HCT116 (cell line): ENCODE results near the gene EPHA10. TPM values are rescaled to one million over a fixed set of nuclear protein-coding genes. Genes with fewer than 3 reads are reported as not detected.

Source experiments
- ATAC-seq: fragments of 200-7000 bp; cut with Tn5 transposase; 2 replicates; pipeline ENCODE4 v1.9.1; 2020; ENCODE audit warnings: mild to moderate bottlenecking, moderate library complexity
- BruUV-seq: library from RNA; stranded (reverse); fragments of 400-500 nt; replicated peaks from 2 replicates; lab custom pipeline; 2021; lab: Mats Ljungman, UMichigan
- CTCF ChIA-PET: fragments of 300-600 bp; sonication (Branson Sonifier 250); formaldehyde crosslinking; loops from one replicate; lab custom pipeline; 2021; ENCODE audit warnings: antibody characterized with exemption; lab: Charles Lee
- POLR2A ChIA-PET: fragments of 300-600, 350-600 bp; sonication (Branson Sonifier 250); formaldehyde crosslinking; loops from one replicate; lab custom pipeline; 2021; ENCODE audit warnings: antibody characterized with exemption; lab: Charles Lee
- RAD21 ChIA-PET, 2 experiments: fragments of 300-600 bp; sonication (Branson Sonifier 250); formaldehyde crosslinking; loops; one replicate each; lab custom pipeline; 2023; ENCODE audit warnings: low total read pairs in 2 of 2; ENCODE audit not compliant: uncharacterized antibody in 2 of 2, unreplicated experiment in 2 of 2, low non-redundant PET in 1 of 2; lab: Charles Lee
- DNase-seq: peaks from one replicate; pipeline ENCODE4 v3.0.0-alpha.2; 2010; ENCODE audit warnings: low read depth, low spot score
- H2AFZ ChIP-seq: fragments of 200-600 bp; shearing (Covaris generic), sonication (generic); 2 replicates; pipeline ENCODE4 v1.6.1; 2017; ENCODE audit warnings: low read depth, mixed run types, mixed read lengths, antibody characterized with exemption, low read length; ENCODE audit not compliant: poor library complexity, severe bottlenecking
- H3K27ac ChIP-seq: 2 replicates; pipeline ENCODE4 v1.5.1; 2012; ENCODE audit warnings: low read depth, low read length
- H3K27me3 ChIP-seq: fragments of 200-600 bp; sonication (generic); 2 replicates; pipeline ENCODE4 v1.6.1; 2016; ENCODE audit warnings: mixed run types, low read length, mixed read lengths; ENCODE audit not compliant: insufficient read depth
- H3K36me3 ChIP-seq, 2 experiments: fragments of 200-500 bp in 1 of 2; fragments of 200-600 bp in 1 of 2; sonication (Bioruptor generic) in 1 of 2; sonication (generic) in 1 of 2; 2 replicates each; pipeline versions ENCODE4 v1.5.1 to v1.6.1; 2014 to 2016; ENCODE audit warnings: low read length in 2 of 2, inconsistent platforms in 1 of 2, mixed read lengths in 1 of 2, mixed run types in 1 of 2; ENCODE audit not compliant: insufficient read depth in 2 of 2, control insufficient read depth in 1 of 2
- H3K4me1 ChIP-seq, 2 experiments: fragments of 200-600 bp in 1 of 2; sonication (generic) in 1 of 2; 2 replicates each; pipeline versions ENCODE4 v1.5.1 to v1.6.1; 2012 to 2017; ENCODE audit warnings: low read length in 2 of 2, inconsistent platforms in 1 of 2, mild to moderate bottlenecking in 1 of 2, mixed read lengths in 1 of 2, mixed run types in 1 of 2, moderate library complexity in 1 of 2; ENCODE audit not compliant: insufficient read depth in 2 of 2, control insufficient read depth in 1 of 2
- H3K4me2 ChIP-seq: fragments of 200-600 bp; sonication (generic); 2 replicates; pipeline ENCODE4 v1.6.1; 2017; ENCODE audit warnings: mixed run types, low read length, mixed read lengths
- H3K4me3 ChIP-seq, 2 experiments: fragments of 200-600 bp in 1 of 2; sonication (generic) in 1 of 2; replicated peaks in 1 of 2; 2 replicates each; pipeline ENCODE4 v1.5.1; 2011 to 2016; ENCODE audit warnings: low read length in 2 of 2, control low read depth in 1 of 2, low read depth in 1 of 2, mild to moderate bottlenecking in 1 of 2, mixed read lengths in 1 of 2, mixed run types in 1 of 2
- H3K79me2 ChIP-seq: fragments of 200-600 bp; sonication (generic); 2 replicates; pipeline ENCODE4 v1.6.1; 2017; ENCODE audit warnings: mild to moderate bottlenecking, mixed run types, low read length, moderate library complexity, mixed read lengths; ENCODE audit not compliant: insufficient read depth
- H3K9ac ChIP-seq: fragments of 200-600 bp; sonication (generic); 2 replicates; pipeline ENCODE4 v1.6.1; 2016; ENCODE audit warnings: low read length, mixed read lengths
- H3K9me2 ChIP-seq: fragments of 200-600 bp; sonication (generic), shearing (Covaris generic); 2 replicates; pipeline ENCODE4 v1.6.1; 2017; ENCODE audit warnings: mixed run types, mild to moderate bottlenecking, moderate library complexity; ENCODE audit not compliant: insufficient read depth
- H3K9me3 ChIP-seq, 2 experiments: fragments of 200-500 bp in 1 of 2; fragments of 200-600 bp in 1 of 2; sonication (Bioruptor generic) in 1 of 2; sonication (generic) in 1 of 2; 2 replicates each; pipeline ENCODE4 v1.6.1; 2014 to 2017; ENCODE audit warnings: low read length in 2 of 2, mixed read lengths in 2 of 2, inconsistent platforms in 1 of 2, low read depth in 1 of 2, mild to moderate bottlenecking in 1 of 2, mixed run types in 1 of 2, moderate library complexity in 1 of 2; ENCODE audit not compliant: control insufficient read depth in 1 of 2, insufficient read depth in 1 of 2
- H4K20me1 ChIP-seq: fragments of 200-600 bp; sonication (generic), shearing (Covaris generic); 2 replicates; pipeline ENCODE4 v1.6.1; 2017; ENCODE audit warnings: mixed run types, mild to moderate bottlenecking, moderate library complexity; ENCODE audit not compliant: insufficient read depth
- ATF3 ChIP-seq: IDR thresholded peaks from 2 replicates; pipeline ENCODE4 v1.6.1; 2012
- CBX3 ChIP-seq: IDR thresholded peaks from 2 replicates; pipeline ENCODE4 v1.6.1; 2012; ENCODE audit warnings: low read depth
- CEBPB ChIP-seq: IDR thresholded peaks from 2 replicates; pipeline ENCODE4 v1.6.1; 2012; ENCODE audit warnings: low read depth
- CTCF ChIP-seq, 3 experiments: fragments of 200-600 bp in 1 of 3; sonication (generic) in 1 of 3; IDR thresholded peaks in 2 of 3; conservative IDR thresholded peaks in 1 of 3; 2 replicates each; pipeline ENCODE4 v1.5.1; 2012 to 2017; ENCODE audit warnings: low read depth in 2 of 3, low read length in 2 of 3, antibody characterized with exemption in 1 of 3, borderline replicate concordance in 1 of 3, control low read depth in 1 of 3, mild to moderate bottlenecking in 1 of 3, mixed read lengths in 1 of 3, mixed run types in 1 of 3, moderate library complexity in 1 of 3; ENCODE audit not compliant: insufficient read depth in 1 of 3
- ELF1 ChIP-seq: IDR thresholded peaks from 2 replicates; pipeline ENCODE4 v1.6.1; 2012; ENCODE audit warnings: low read depth, borderline replicate concordance
- FOSL1 ChIP-seq: IDR thresholded peaks from 2 replicates; pipeline ENCODE4 v1.6.1; 2012; ENCODE audit warnings: low read depth
- POLR2AphosphoS5 ChIP-seq: IDR thresholded peaks from 2 replicates; pipeline ENCODE4 v1.6.1; 2011; ENCODE audit warnings: mild to moderate bottlenecking, low read depth, low read length, moderate library complexity
- RAD21 ChIP-seq: IDR thresholded peaks from 2 replicates; pipeline ENCODE4 v1.6.1; 2012; ENCODE audit warnings: low read depth, mild to moderate bottlenecking
- REST ChIP-seq: IDR thresholded peaks from 2 replicates; pipeline ENCODE4 v1.6.1; 2012; ENCODE audit warnings: low read depth
- TCF7L2 ChIP-seq: IDR thresholded peaks from 2 replicates; pipeline ENCODE4 v1.7.0; 2011; ENCODE audit warnings: borderline replicate concordance, inconsistent platforms; ENCODE audit not compliant: insufficient read depth, insufficient read length; ENCODE audit errors: extremely low read depth
- YY1 ChIP-seq: IDR thresholded peaks from 2 replicates; pipeline ENCODE4 v1.6.1; 2011; ENCODE audit warnings: low read length, low read depth, moderate library complexity, mild to moderate bottlenecking; ENCODE audit not compliant: insufficient replicate concordance; ENCODE audit errors: extremely low read depth
- ZFX ChIP-seq: fragments of 450-650 bp; IDR thresholded peaks from 2 replicates; pipeline ENCODE4 v1.6.1; 2017
- ZNF274 ChIP-seq: fragments of 200-500 bp; sonication (Bioruptor generic); IDR thresholded peaks from 2 replicates; pipeline ENCODE4 v1.6.1; 2014; ENCODE audit warnings: mild to moderate bottlenecking, low read depth, low read length, inconsistent platforms
- intact Hi-C: fragments of 100-400 bp; cut with micrococcal nuclease; formaldehyde crosslinking; loops from 2 replicates; pipeline ENCODE4 v1.10.0; 2022
- total RNA-seq: library from RNA; stranded (reverse); gene quantifications from one replicate; pipeline ENCODE4 v1.2.1, GENCODE V29; 2021; ENCODE audit not compliant: unreplicated experiment
- TF ChIP-seq, protein P1 (sequence below): IDR thresholded peaks from 2 replicates; pipeline ENCODE4 v1.6.1; 2012

Gene EPHA10
- total RNA-seq, 1 experiment from 2014 or later, result 6.5 TPM

DNA sequence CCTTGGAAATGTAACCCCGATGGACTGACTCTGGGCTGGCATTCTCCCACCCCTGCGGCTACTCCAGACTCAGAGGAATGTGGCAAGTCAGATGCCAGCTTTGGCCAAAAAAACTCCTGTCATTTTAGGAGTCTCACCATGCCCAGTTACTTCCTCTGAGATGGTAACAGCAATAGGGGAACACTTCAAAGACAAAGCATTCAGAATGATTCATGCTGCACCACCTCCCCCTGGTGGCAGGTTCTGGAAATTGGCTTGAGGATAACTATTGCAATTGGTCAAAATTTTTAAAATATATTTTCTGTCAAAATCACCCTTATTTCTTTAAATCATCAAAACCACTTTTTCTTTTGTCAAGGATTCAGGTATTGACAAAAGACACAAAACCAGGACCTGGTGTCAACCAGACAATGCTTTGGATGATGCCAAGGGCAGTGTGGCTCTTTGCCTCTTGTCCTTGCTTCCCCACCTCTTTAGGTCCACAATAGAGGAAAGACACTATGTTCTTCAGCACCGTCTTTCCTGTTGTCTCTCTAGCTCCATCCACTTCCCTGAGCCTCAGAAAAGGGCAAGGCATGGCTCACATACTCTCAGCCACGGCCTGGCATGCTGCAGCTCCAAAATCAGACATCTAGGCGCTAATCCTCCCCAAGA is 82.5 kb downstream of the EPHA10 start:
- ATAC-seq (peak; percentile 80), DNase-seq (peak; percentile 38)
- no peak overlapping the region for H3K9ac ChIP-seq
- TSS peak; percentile 12 for BruUV-seq
- no peak overlapping the region for H3K27ac ChIP-seq
- H3K9me2 ChIP-seq, result no peaks in the 10 kb centered on the region
- 0 out of 2 replicates have a peak, but pooled peaks cover 3% of the 10 kb centered on the region for H3K79me2 ChIP-seq
- H2AFZ ChIP-seq, result no peak overlapping the region
- H3K4me2 ChIP-seq, result no peak overlapping the region
- H4K20me1 ChIP-seq, result no peaks in the 10 kb centered on the region
- POLR2A ChIA-PET, result interaction anchor here (1.2 kb wide), 1 partner anchor 79 kb away, joined by 3 read pairs; no protein-coding TSS in a partner anchor
- no peaks in the 10 kb centered on the region for H3K27me3 ChIP-seq
- peaks cover 23 to 27% of the 10 kb centered on the region in 2 experiments for H3K36me3 ChIP-seq
- CTCF ChIA-PET, result interaction anchor here (0.8 to 1.8 kb wide), 5 partner anchors 8 to 227 kb away, joined by 3 to 10 read pairs (median 4); a partner anchor contains a TSS
- H3K4me1 ChIP-seq, result no peaks in the 10 kb centered on the region
- TF ChIP-seq POLR2AphosphoS5 (0 out of 2 replicates have a peak, but pooled peaks have one; percentile 27), ZFX (no peak), ATF3 (no peak), CEBPB (no peak), ZNF274 (no peak), YY1 (no peak), TCF7L2 (peak; percentile 58), CTCF (IDR thresholded peaks at IDR 0.05 in 2 of 3, conservative IDR thresholded peaks at IDR 0.05 in 1 of 3; ENCODE audit: borderline replicate concordance in 1 of 3, insufficient read depth in 1 of 3, low read depth in 2 of 3, low read length in 2 of 3) (peak; percentile 79 to 85 (median 81)), ELF1 (no peak), FOSL1 (no peak), RAD21 (peak; percentile 85), REST (no peak), CBX3 (no peak)
- TF ChIP-seq, protein P1, sequence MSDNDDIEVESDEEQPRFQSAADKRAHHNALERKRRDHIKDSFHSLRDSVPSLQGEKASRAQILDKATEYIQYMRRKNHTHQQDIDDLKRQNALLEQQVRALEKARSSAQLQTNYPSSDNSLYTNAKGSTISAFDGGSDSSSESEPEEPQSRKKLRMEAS, result no peak
- intact Hi-C loops, result loop anchor here (1.0 to 10.0 kb wide), 5 partner anchors 79 to 1108 kb away; partner anchors contain the start of gene GNL2
- no peaks in the 10 kb centered on the region for H3K9me3 ChIP-seq
- RAD21 ChIA-PET, result interaction anchor here in 1 of 2 experiments (1.2 kb wide), 1 partner anchor 248 kb away, joined by 3 read pairs; no protein-coding TSS in a partner anchor
- no peak overlapping the region for H3K4me3 ChIP-seq
